ENCODE measurements around the gene STAT6.

STAT6 gene

GRCh38 chr12:57111031-57111734 is at the start of gene STAT6:
STAT6 (minus strand) TSS chr12:57111362; CDS start chr12:57108278, 3,084 bp downstream.
- peak; percentile 87 for DNase-seq

GRCh38 chr12:57160741-57161140 is 49.6 kb upstream of the STAT6 start:
- no peak for DNase-seq

- no peak for DNase-seq
Observed at GRCh38 chr12:57160040-57160439, 48.9 kb upstream of the STAT6 start.

- no peak for DNase-seq
Observed at GRCh38 chr12:57159311-57159710, 48.1 kb upstream of the STAT6 start.

GRCh38 chr12:57158665-57159064 is 47.5 kb upstream of the STAT6 start:
- peak; percentile 55 for DNase-seq

- DNase-seq = no peak
Observed at GRCh38 chr12:57158186-57158585, 47.0 kb upstream of the STAT6 start.

- no peak for DNase-seq
Observed at GRCh38 chr12:57157588-57158173, 46.5 kb upstream of the STAT6 start.

- DNase-seq = no peak
Observed at GRCh38 chr12:57156701-57157403, 45.7 kb upstream of the STAT6 start.

GRCh38 chr12:57154804-57155434 is 43.8 kb upstream of the STAT6 start:
- no peak for DNase-seq

GRCh38 chr12:57154076-57154475 is 42.9 kb upstream of the STAT6 start:
- DNase-seq = no peak

- no peak for DNase-seq
Observed at GRCh38 chr12:57153415-57153997, 42.3 kb upstream of the STAT6 start.

GRCh38 chr12:57152639-57153038 is 41.5 kb upstream of the STAT6 start:
- DNase-seq = no peak

- peak; percentile 66 for DNase-seq
Observed at GRCh38 chr12:57151741-57152630, 40.8 kb upstream of the STAT6 start.

GRCh38 chr12:57150400-57151000 is 39.3 kb upstream of the STAT6 start:
- DNase-seq = no peak

GRCh38 chr12:57149245-57149900 is 38.2 kb upstream of the STAT6 start:
- no peak for DNase-seq

- DNase-seq = no peak
Observed at GRCh38 chr12:57148469-57149244, 37.5 kb upstream of the STAT6 start.

GRCh38 chr12:57146961-57147944 is 36.1 kb upstream of the STAT6 start, which contains the start of gene LRP1-AS:
LRP1-AS (minus strand) TSS chr12:57147619.
- no peak for DNase-seq

- no peak for DNase-seq
Observed at GRCh38 chr12:57146092-57146491, 34.9 kb upstream of the STAT6 start.
